ENCODE data around the gene LNX1. TPM values are rescaled to one million over a fixed set of nuclear protein-coding genes. Genes with fewer than 3 reads are reported as not detected.

Gene LNX1
- total RNA-seq, 2 donors from 2014 or later, result 4.5 to 8.9 TPM

GRCh38 chr4:53598901-53599300 is 7.6 kb upstream of the LNX1 start:
- DNase-seq (ENCODE audit: low spot score), result no peak
- Histone ChIP-seq H3K27ac (no peak overlapping the region), H3K4me3 (no peak overlapping the region), H3K36me3 (no peaks in the 10 kb centered on the region), H3K4me1 (no peaks in the 10 kb centered on the region), H3K9me3 (no peaks in the 10 kb centered on the region), H3K27me3 (no peaks in the 10 kb centered on the region)
- TF ChIP-seq CTCF (IDR thresholded peaks at IDR 0.05), result no peak

DNA sequence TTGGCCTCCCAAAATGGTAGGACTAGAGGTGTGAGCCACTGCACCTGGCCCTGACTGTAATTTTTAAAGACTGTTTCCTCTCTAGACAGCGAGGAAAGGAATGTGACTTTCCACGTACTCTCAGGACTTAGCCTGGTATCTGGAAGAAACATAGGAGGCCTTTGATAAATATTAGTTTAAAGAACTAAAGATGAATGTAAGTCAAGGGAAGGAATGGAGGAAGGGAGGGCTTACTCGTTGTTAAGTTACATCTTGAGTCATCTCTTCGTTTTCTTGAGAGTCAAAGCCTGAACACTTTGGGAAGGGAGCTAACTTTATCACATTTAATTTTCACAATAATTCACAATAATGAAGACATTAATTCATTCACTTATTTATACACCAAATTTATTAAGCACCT is 7.2 kb upstream of the LNX1 start:
- no peaks in the 10 kb centered on the region for H3K9me3 ChIP-seq
- H3K36me3 ChIP-seq, result no peaks in the 10 kb centered on the region
- DNase-seq (ENCODE audit: low spot score), result no peak
- no peaks in the 10 kb centered on the region for H3K27me3 ChIP-seq
- TF ChIP-seq CTCF (IDR thresholded peaks at IDR 0.05), result no peak
- no peak overlapping the region for H3K4me3 ChIP-seq
- H3K27ac ChIP-seq, result no peak overlapping the region
- no peaks in the 10 kb centered on the region for H3K4me1 ChIP-seq

DNA sequence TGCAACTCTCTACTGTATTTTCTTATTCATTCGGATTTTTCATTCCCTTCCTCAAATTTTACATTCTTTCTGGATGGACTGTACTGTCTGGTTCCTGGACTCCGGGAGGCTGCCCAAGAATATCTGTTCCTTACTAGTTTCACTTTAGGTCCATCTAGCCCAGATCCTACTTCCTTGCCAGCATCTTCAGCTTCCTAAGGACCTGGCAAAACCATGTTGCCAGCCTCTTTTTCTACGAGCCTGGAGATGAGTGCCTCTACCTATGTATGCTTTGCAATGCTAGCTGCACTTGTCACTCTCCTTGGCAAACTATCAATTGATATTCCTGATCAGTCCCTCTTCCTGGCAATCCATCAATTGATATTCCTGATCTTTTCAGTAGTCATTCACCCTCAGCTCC is 5.6 kb upstream of the LNX1 start:
- Histone ChIP-seq H3K27me3 (no peaks in the 10 kb centered on the region), H3K9me3 (no peaks in the 10 kb centered on the region), H3K27ac (no peak overlapping the region), H3K4me1 (peaks cover 0 to 15% of the 10 kb centered on the region in 2 donors), H3K4me3 (no peak overlapping the region), H3K36me3 (no peaks in the 10 kb centered on the region)
- no peak for DNase-seq (ENCODE audit: low spot score)
- no peak for TF ChIP-seq CTCF (IDR thresholded peaks at IDR 0.05)

- no peak overlapping the region for H3K4me3 ChIP-seq
- H3K27me3 ChIP-seq, result no peaks in the 10 kb centered on the region
- no peaks in the 10 kb centered on the region for H3K9me3 ChIP-seq
- no peaks in the 10 kb centered on the region for H3K36me3 ChIP-seq
- H3K4me1 ChIP-seq, result peaks cover 0 to 15% of the 10 kb centered on the region in 2 donors
- no peak for DNase-seq (ENCODE audit: low spot score)
- no peak overlapping the region for H3K27ac ChIP-seq
- TF ChIP-seq CTCF (IDR thresholded peaks at IDR 0.05), result no peak
Observed at GRCh38 chr4:53595834-53596233, 4.5 kb upstream of the LNX1 start.

DNA sequence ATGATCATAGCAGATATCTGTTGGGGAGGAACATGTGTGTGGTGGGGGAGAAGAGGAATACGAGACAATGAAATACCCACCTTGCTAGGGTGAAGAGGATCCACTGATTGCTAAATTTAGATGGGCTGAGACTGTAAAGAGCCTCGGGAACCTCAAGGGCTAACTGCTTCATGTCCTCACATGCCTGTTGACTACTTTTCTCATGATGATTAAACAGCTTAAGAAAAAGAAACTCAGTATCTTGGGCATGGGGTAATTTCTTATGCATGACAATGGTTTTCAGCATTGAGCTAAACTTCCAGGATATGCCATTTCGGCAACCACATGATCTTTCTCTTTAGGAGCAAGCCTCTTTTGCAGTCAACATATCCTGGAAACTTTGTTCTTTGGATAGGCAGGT is 3.9 kb upstream of the LNX1 start:
- H3K4me1 ChIP-seq, result peaks cover 0 to 15% of the 10 kb centered on the region in 2 donors
- no peak overlapping the region for H3K27ac ChIP-seq
- no peaks in the 10 kb centered on the region for H3K9me3 ChIP-seq
- no peaks in the 10 kb centered on the region for H3K36me3 ChIP-seq
- DNase-seq (ENCODE audit: low spot score), result no peak
- no peak for TF ChIP-seq CTCF (IDR thresholded peaks at IDR 0.05)
- no peak overlapping the region for H3K4me3 ChIP-seq
- no peaks in the 10 kb centered on the region for H3K27me3 ChIP-seq

DNA sequence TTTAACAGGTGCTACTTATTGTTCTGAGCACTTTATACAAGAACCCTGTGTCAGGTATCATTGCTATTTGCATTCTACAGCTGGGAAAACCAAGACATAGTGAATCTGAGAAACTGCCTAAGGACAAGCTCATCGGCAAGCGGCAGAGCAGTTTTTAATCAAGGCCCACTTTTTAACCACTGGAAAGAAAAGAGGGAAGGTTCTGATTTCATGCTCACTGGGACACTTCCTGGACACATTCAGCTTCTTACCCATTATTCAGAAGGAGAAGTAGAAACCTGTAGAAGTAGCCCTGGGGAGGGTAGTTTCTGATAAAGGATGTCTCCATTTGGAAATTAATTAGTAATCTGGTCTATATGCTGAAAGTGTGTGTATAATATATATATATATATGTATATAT is 2.5 kb upstream of the LNX1 start:
- Histone ChIP-seq H3K36me3 (no peaks in the 10 kb centered on the region), H3K4me3 (no peak overlapping the region), H3K27me3 (no peaks in the 10 kb centered on the region), H3K27ac (no peak overlapping the region), H3K9me3 (no peaks in the 10 kb centered on the region), H3K4me1 (peaks cover 0 to 15% of the 10 kb centered on the region in 2 donors)
- TF ChIP-seq CTCF (IDR thresholded peaks at IDR 0.05), result no peak
- DNase-seq (ENCODE audit: low spot score), result no peak
